Keratinocyte (primary cell): ENCODE measurements around the gene HOXD10.

Experiments used
- EZH2 ChIP-seq: IDR thresholded peaks from one replicate; pipeline ENCODE4 v1.6.1; 2012; ENCODE audit warnings: inconsistent platforms, mild to moderate bottlenecking, low read length, moderate library complexity
- TF ChIP-seq, protein P1 (sequence below), 3 experiments: IDR thresholded peaks in 1 of 3; conservative IDR thresholded peaks in 1 of 3; optimal IDR thresholded peaks in 1 of 3; 2 replicates in 2 of 3; 3 replicates in 1 of 3; pipeline versions ENCODE3 to v1.5.1; 2011; ENCODE audit warnings: low read length in 3 of 3, mild to moderate bottlenecking in 3 of 3, moderate library complexity in 2 of 3, control low read depth in 1 of 3, inconsistent platforms in 1 of 3; ENCODE audit not compliant: insufficient read depth in 2 of 3; ENCODE audit errors: extremely low read depth in 1 of 3

DNA sequence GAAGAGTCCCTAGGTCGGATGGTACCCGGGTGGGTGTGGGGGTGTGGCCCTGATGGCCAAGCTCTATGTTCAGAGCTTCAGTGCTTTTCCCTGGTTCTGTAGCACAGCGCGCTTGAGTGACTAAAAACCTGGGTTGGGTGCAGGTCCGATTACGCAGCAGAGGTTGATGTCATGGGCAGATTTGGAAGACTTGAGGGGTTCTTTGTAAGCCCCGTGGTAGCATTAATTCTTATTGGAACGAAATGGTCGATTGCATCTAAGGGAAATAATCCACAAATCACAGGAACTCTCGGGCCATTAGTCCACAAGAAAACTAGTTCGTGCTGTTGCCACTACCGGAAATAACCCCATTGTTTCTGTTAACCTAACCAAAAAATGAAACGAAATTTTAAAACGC lies 21.9 kb downstream of the HOXD10 start:
- TF ChIP-seq, protein P1, sequence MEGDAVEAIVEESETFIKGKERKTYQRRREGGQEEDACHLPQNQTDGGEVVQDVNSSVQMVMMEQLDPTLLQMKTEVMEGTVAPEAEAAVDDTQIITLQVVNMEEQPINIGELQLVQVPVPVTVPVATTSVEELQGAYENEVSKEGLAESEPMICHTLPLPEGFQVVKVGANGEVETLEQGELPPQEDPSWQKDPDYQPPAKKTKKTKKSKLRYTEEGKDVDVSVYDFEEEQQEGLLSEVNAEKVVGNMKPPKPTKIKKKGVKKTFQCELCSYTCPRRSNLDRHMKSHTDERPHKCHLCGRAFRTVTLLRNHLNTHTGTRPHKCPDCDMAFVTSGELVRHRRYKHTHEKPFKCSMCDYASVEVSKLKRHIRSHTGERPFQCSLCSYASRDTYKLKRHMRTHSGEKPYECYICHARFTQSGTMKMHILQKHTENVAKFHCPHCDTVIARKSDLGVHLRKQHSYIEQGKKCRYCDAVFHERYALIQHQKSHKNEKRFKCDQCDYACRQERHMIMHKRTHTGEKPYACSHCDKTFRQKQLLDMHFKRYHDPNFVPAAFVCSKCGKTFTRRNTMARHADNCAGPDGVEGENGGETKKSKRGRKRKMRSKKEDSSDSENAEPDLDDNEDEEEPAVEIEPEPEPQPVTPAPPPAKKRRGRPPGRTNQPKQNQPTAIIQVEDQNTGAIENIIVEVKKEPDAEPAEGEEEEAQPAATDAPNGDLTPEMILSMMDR (optimal IDR thresholded peaks at IDR 0.05 in 1 of 3, IDR thresholded peaks at IDR 0.05 in 1 of 3, conservative IDR thresholded peaks at IDR 0.05 in 1 of 3; ENCODE audit: extremely low read depth in 1 of 3, insufficient read depth in 2 of 3, low read length in 3 of 3), result no peak
- TF ChIP-seq EZH2, result no peak
